Parathyroid adenoma (tissue), 2 donors: ENCODE measurements around the gene GMEB2.

Experiments used
- H2AFZ ChIP-seq: fragments of 300-600 bp; sonication (generic); one replicate; pipeline ENCODE4 v1.7.0; 2017; ENCODE audit warnings: antibody characterized with exemption, mild to moderate bottlenecking
- H3K27ac ChIP-seq: fragments of 300-600 bp; sonication (generic); one replicate; pipeline ENCODE4 v1.7.0; 2017
- H3K27me3 ChIP-seq: fragments of 300-600 bp; sonication (generic); one replicate; pipeline ENCODE4 v1.7.0; 2017; ENCODE audit warnings: low read length; ENCODE audit not compliant: control insufficient read depth, insufficient read depth
- H3K36me3 ChIP-seq: fragments of 300-600 bp; sonication (generic); one replicate; pipeline ENCODE4 v1.7.0; 2017; ENCODE audit warnings: low read length; ENCODE audit not compliant: control insufficient read depth, insufficient read depth
- H3K4me1 ChIP-seq: fragments of 300-600 bp; sonication (generic); one replicate; pipeline ENCODE4 v1.7.0; 2017; ENCODE audit warnings: control low read depth
- H3K4me2 ChIP-seq: fragments of 300-600 bp; sonication (generic); one replicate; pipeline ENCODE4 v1.7.0; 2017; ENCODE audit warnings: low read length
- H3K4me3 ChIP-seq: fragments of 300-600 bp; sonication (generic); one replicate; pipeline ENCODE4 v1.7.0; 2017; ENCODE audit warnings: low read depth, low read length
- H3K79me2 ChIP-seq: fragments of 300-600 bp; sonication (generic); one replicate; pipeline ENCODE4 v1.7.0; 2017; ENCODE audit warnings: control low read depth
- H3K9ac ChIP-seq: fragments of 300-600 bp; sonication (generic); one replicate; pipeline ENCODE4 v1.7.0; 2017; ENCODE audit warnings: mild to moderate bottlenecking
- H3K9me3 ChIP-seq: fragments of 300-600 bp; sonication (generic); one replicate; pipeline ENCODE4 v1.7.0; 2017; ENCODE audit warnings: low read length; ENCODE audit not compliant: control insufficient read depth
- CTCF ChIP-seq: fragments of 300-600 bp; sonication (generic); IDR thresholded peaks from one replicate; pipeline ENCODE4 v1.7.0; 2017; ENCODE audit warnings: antibody characterized with exemption, mild to moderate bottlenecking
- donor health status: primary hyperparathyroidism.

The GMEB2 gene

GRCh38 chr20:63657937-63658748 lies 31.2 kb upstream of the GMEB2 start, which contains the start of gene RTEL1:
TSS of gene RTEL1 (plus strand) at chr20:63658312. CDS start at chr20:63659403, 1,091 bp downstream.
- H3K9me3 ChIP-seq, result no peaks in the 10 kb centered on the region
- H3K9ac ChIP-seq, result peak within 1 kb of the TSS; percentile 61
- H2AFZ ChIP-seq, result peak within 1 kb of the TSS; percentile 89
- peak within 1 kb of the TSS; percentile 82 for H3K27ac ChIP-seq
- H3K27me3 ChIP-seq, result no peaks in the 10 kb centered on the region
- H3K79me2 ChIP-seq, result peaks cover 25% of the 10 kb centered on the region
- H3K4me3 ChIP-seq, result peak within 1 kb of the TSS; percentile 99
- TF ChIP-seq CTCF, result no peak
- peak within 1 kb of the TSS; percentile 92 for H3K4me2 ChIP-seq
- H3K4me1 ChIP-seq, result peaks cover 17% of the 10 kb centered on the region
- H3K36me3 ChIP-seq, result no peaks in the 10 kb centered on the region

GRCh38 chr20:63657260-63657936 lies 30.5 kb upstream of the GMEB2 start:
- Histone ChIP-seq H3K4me2 (peak overlapping the region; percentile 92), H3K36me3 (no peaks in the 10 kb centered on the region), H3K27me3 (no peaks in the 10 kb centered on the region), H3K9me3 (no peaks in the 10 kb centered on the region), H3K79me2 (peaks cover 24% of the 10 kb centered on the region), H3K9ac (peak overlapping the region; percentile 61), H2AFZ (peak overlapping the region; percentile 89), H3K4me3 (peak overlapping the region; percentile 99), H3K27ac (peak overlapping the region; percentile 82), H3K4me1 (peaks cover 17% of the 10 kb centered on the region)
- no peak for TF ChIP-seq CTCF

- no peak overlapping the region for H3K4me3 ChIP-seq
- H3K4me2 ChIP-seq, result no peak overlapping the region
- H3K4me1 ChIP-seq, result peaks cover 24% of the 10 kb centered on the region
- H3K27me3 ChIP-seq, result no peaks in the 10 kb centered on the region
- no peaks in the 10 kb centered on the region for H3K9me3 ChIP-seq
- no peaks in the 10 kb centered on the region for H3K36me3 ChIP-seq
- no peak overlapping the region for H3K9ac ChIP-seq
- no peak overlapping the region for H3K27ac ChIP-seq
- no peak overlapping the region for H2AFZ ChIP-seq
- TF ChIP-seq CTCF, result no peak
- peaks cover 20% of the 10 kb centered on the region for H3K79me2 ChIP-seq
Measured at GRCh38 chr20:63656451-63656850, 29.6 kb upstream of the GMEB2 start.

- peaks cover 28% of the 10 kb centered on the region for H3K4me1 ChIP-seq
- no peak for TF ChIP-seq CTCF
- H3K9me3 ChIP-seq, result no peaks in the 10 kb centered on the region
- no peak overlapping the region for H2AFZ ChIP-seq
- H3K27me3 ChIP-seq, result no peaks in the 10 kb centered on the region
- H3K9ac ChIP-seq, result no peak overlapping the region
- H3K27ac ChIP-seq, result no peak overlapping the region
- peaks cover 14% of the 10 kb centered on the region for H3K79me2 ChIP-seq
- H3K4me3 ChIP-seq, result no peak overlapping the region
- H3K4me2 ChIP-seq, result no peak overlapping the region
- H3K36me3 ChIP-seq, result no peaks in the 10 kb centered on the region
Measured at GRCh38 chr20:63655249-63655648, 28.3 kb upstream of the GMEB2 start.
